GM12873 (cell line): Measurements from ENCODE around the gene PBRM1.

Experiments
- TF ChIP-seq, protein P1 (sequence below): IDR thresholded peaks from 2 replicates; pipeline ENCODE4 v1.5.1; 2012; ENCODE audit warnings: low read depth, mild to moderate bottlenecking, moderate library complexity, low read length, control low read depth; ENCODE audit not compliant: insufficient read depth; ENCODE audit errors: missing control alignments

PBRM1 gene

GRCh38 chr3:52511509-52511908, 174.2 kb downstream of the PBRM1 start:
- TF ChIP-seq, protein P1, sequence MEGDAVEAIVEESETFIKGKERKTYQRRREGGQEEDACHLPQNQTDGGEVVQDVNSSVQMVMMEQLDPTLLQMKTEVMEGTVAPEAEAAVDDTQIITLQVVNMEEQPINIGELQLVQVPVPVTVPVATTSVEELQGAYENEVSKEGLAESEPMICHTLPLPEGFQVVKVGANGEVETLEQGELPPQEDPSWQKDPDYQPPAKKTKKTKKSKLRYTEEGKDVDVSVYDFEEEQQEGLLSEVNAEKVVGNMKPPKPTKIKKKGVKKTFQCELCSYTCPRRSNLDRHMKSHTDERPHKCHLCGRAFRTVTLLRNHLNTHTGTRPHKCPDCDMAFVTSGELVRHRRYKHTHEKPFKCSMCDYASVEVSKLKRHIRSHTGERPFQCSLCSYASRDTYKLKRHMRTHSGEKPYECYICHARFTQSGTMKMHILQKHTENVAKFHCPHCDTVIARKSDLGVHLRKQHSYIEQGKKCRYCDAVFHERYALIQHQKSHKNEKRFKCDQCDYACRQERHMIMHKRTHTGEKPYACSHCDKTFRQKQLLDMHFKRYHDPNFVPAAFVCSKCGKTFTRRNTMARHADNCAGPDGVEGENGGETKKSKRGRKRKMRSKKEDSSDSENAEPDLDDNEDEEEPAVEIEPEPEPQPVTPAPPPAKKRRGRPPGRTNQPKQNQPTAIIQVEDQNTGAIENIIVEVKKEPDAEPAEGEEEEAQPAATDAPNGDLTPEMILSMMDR = no peak

- TF ChIP-seq, protein P1 = peak; percentile 45
Measured at GRCh38 chr3:52509753-52510328, 175.9 kb downstream of the PBRM1 start.

- TF ChIP-seq, protein P1 = no peak
Measured at GRCh38 chr3:52507359-52507758, 178.4 kb downstream of the PBRM1 start.

- TF ChIP-seq, protein P1 = no peak
Measured at GRCh38 chr3:52506266-52506966, 179.3 kb downstream of the PBRM1 start.

- TF ChIP-seq, protein P1 = no peak
Measured at GRCh38 chr3:52504977-52505376, 180.7 kb downstream of the PBRM1 start.

GRCh38 chr3:52503788-52504424, 181.8 kb downstream of the PBRM1 start:
- TF ChIP-seq, protein P1 = no peak

- TF ChIP-seq, protein P1 = no peak
Measured at GRCh38 chr3:52502808-52503350, 182.8 kb downstream of the PBRM1 start.
